ENCODE results near the gene PTH1R.

Gene PTH1R

GRCh38 chr3:46938118-46938517 is 60.6 kb downstream of the PTH1R start:
- no peak overlapping the region for H3K9ac ChIP-seq (ENCODE audit: low read length)
- H3K27ac ChIP-seq (ENCODE audit: low read depth, low read length), result no peak overlapping the region
- peaks cover 53% of the 10 kb centered on the region for H3K4me1 ChIP-seq (ENCODE audit: insufficient read depth, low read length)
- no peaks in the 10 kb centered on the region for H3K9me3 ChIP-seq (ENCODE audit: low read length)
- no peak overlapping the region for H3K4me3 ChIP-seq (ENCODE audit: low read depth in 1 of 2, low read length in 2 of 2)
- H3K36me3 ChIP-seq (ENCODE audit: insufficient read depth, low read length), result peaks cover 35% of the 10 kb centered on the region
- H3K27me3 ChIP-seq (ENCODE audit: control insufficient read depth in 1 of 2, insufficient read depth in 2 of 2, low read length in 2 of 2), result no peaks in the 10 kb centered on the region

GRCh38 chr3:46939578-46940445 is 62.3 kb downstream of the PTH1R start:
- H3K27ac ChIP-seq (ENCODE audit: low read depth, low read length), result no peak overlapping the region
- H3K36me3 ChIP-seq (ENCODE audit: insufficient read depth, low read length), result peaks cover 35% of the 10 kb centered on the region
- H3K27me3 ChIP-seq (ENCODE audit: control insufficient read depth in 1 of 2, insufficient read depth in 2 of 2, low read length in 2 of 2), result no peaks in the 10 kb centered on the region
- H3K4me1 ChIP-seq (ENCODE audit: insufficient read depth, low read length), result peaks cover 52% of the 10 kb centered on the region
- no peak overlapping the region for H3K4me3 ChIP-seq (ENCODE audit: low read depth in 1 of 2, low read length in 2 of 2)
- no peak overlapping the region for H3K9ac ChIP-seq (ENCODE audit: low read length)
- no peaks in the 10 kb centered on the region for H3K9me3 ChIP-seq (ENCODE audit: low read length)

GRCh38 chr3:46942076-46942475 is 64.6 kb downstream of the PTH1R start:
- H3K9me3 ChIP-seq (ENCODE audit: low read length), result no peaks in the 10 kb centered on the region
- H3K36me3 ChIP-seq (ENCODE audit: insufficient read depth, low read length), result peaks cover 35% of the 10 kb centered on the region
- no peak overlapping the region for H3K4me3 ChIP-seq (ENCODE audit: low read depth in 1 of 2, low read length in 2 of 2)
- peaks cover 44% of the 10 kb centered on the region for H3K4me1 ChIP-seq (ENCODE audit: insufficient read depth, low read length)
- no peak overlapping the region for H3K27ac ChIP-seq (ENCODE audit: low read depth, low read length)
- H3K27me3 ChIP-seq (ENCODE audit: control insufficient read depth in 1 of 2, insufficient read depth in 2 of 2, low read length in 2 of 2), result no peaks in the 10 kb centered on the region
- no peak overlapping the region for H3K9ac ChIP-seq (ENCODE audit: low read length)

GRCh38 chr3:46942481-46943236 is 65.1 kb downstream of the PTH1R start:
- Histone ChIP-seq H3K9ac (ENCODE audit: low read length) (no peak overlapping the region), H3K36me3 (ENCODE audit: insufficient read depth, low read length) (peaks cover 29% of the 10 kb centered on the region), H3K4me3 (ENCODE audit: low read depth in 1 of 2, low read length in 2 of 2) (no peak overlapping the region), H3K27me3 (ENCODE audit: control insufficient read depth in 1 of 2, insufficient read depth in 2 of 2, low read length in 2 of 2) (no peaks in the 10 kb centered on the region), H3K9me3 (ENCODE audit: low read length) (no peaks in the 10 kb centered on the region), H3K27ac (ENCODE audit: low read depth, low read length) (no peak overlapping the region), H3K4me1 (ENCODE audit: insufficient read depth, low read length) (peaks cover 49% of the 10 kb centered on the region)

GRCh38 chr3:46943237-46944187 is 66.0 kb downstream of the PTH1R start:
- H3K27me3 ChIP-seq (ENCODE audit: control insufficient read depth in 1 of 2, insufficient read depth in 2 of 2, low read length in 2 of 2), result no peaks in the 10 kb centered on the region

GRCh38 chr3:46944191-46944590 is 66.7 kb downstream of the PTH1R start:
- no peak overlapping the region for H3K9ac ChIP-seq (ENCODE audit: low read length)

More at GRCh38 chr3:46943237-46944187, 66.0 kb downstream of the PTH1R start:
- Histone ChIP-seq H3K4me3 (ENCODE audit: low read depth in 1 of 2, low read length in 2 of 2) (no peak overlapping the region), H3K9me3 (ENCODE audit: low read length) (no peaks in the 10 kb centered on the region), H3K36me3 (ENCODE audit: insufficient read depth, low read length) (peaks cover 21% of the 10 kb centered on the region), H3K27ac (ENCODE audit: low read depth, low read length) (no peak overlapping the region), H3K4me1 (ENCODE audit: insufficient read depth, low read length) (peaks cover 56% of the 10 kb centered on the region), H3K9ac (ENCODE audit: low read length) (no peak overlapping the region)

GRCh38 chr3:46946416-46946815 is 68.9 kb downstream of the PTH1R start:
- Histone ChIP-seq H3K9me3 (ENCODE audit: low read length) (no peaks in the 10 kb centered on the region), H3K4me3 (ENCODE audit: low read depth in 1 of 2, low read length in 2 of 2) (no peak overlapping the region), H3K4me1 (ENCODE audit: insufficient read depth, low read length) (peaks cover 56% of the 10 kb centered on the region), H3K9ac (ENCODE audit: low read length) (no peak overlapping the region), H3K27me3 (ENCODE audit: control insufficient read depth in 1 of 2, insufficient read depth in 2 of 2, low read length in 2 of 2) (no peaks in the 10 kb centered on the region), H3K36me3 (ENCODE audit: insufficient read depth, low read length) (no peaks in the 10 kb centered on the region), H3K27ac (ENCODE audit: low read depth, low read length) (no peak overlapping the region)

More at GRCh38 chr3:46944191-46944590, 66.7 kb downstream of the PTH1R start:
- H3K27ac ChIP-seq (ENCODE audit: low read depth, low read length), result no peak overlapping the region
- no peaks in the 10 kb centered on the region for H3K27me3 ChIP-seq (ENCODE audit: control insufficient read depth in 1 of 2, insufficient read depth in 2 of 2, low read length in 2 of 2)
- H3K4me1 ChIP-seq (ENCODE audit: insufficient read depth, low read length), result peaks cover 56% of the 10 kb centered on the region
- H3K36me3 ChIP-seq (ENCODE audit: insufficient read depth, low read length), result peaks cover 18% of the 10 kb centered on the region
- H3K4me3 ChIP-seq (ENCODE audit: low read depth in 1 of 2, low read length in 2 of 2), result no peak overlapping the region
- H3K9me3 ChIP-seq (ENCODE audit: low read length), result no peaks in the 10 kb centered on the region

GRCh38 chr3:46946856-46947545 is 69.5 kb downstream of the PTH1R start:
- Histone ChIP-seq H3K4me3 (ENCODE audit: low read depth in 1 of 2, low read length in 2 of 2) (no peak overlapping the region), H3K27ac (ENCODE audit: low read depth, low read length) (no peak overlapping the region), H3K9ac (ENCODE audit: low read length) (no peak overlapping the region), H3K9me3 (ENCODE audit: low read length) (no peaks in the 10 kb centered on the region), H3K36me3 (ENCODE audit: insufficient read depth, low read length) (no peaks in the 10 kb centered on the region), H3K4me1 (ENCODE audit: insufficient read depth, low read length) (peaks cover 56% of the 10 kb centered on the region), H3K27me3 (ENCODE audit: control insufficient read depth in 1 of 2, insufficient read depth in 2 of 2, low read length in 2 of 2) (no peaks in the 10 kb centered on the region)

- H3K36me3 ChIP-seq (ENCODE audit: insufficient read depth, low read length), result no peaks in the 10 kb centered on the region
- H3K9ac ChIP-seq (ENCODE audit: low read length), result no peak overlapping the region
- peaks cover 55% of the 10 kb centered on the region for H3K4me1 ChIP-seq (ENCODE audit: insufficient read depth, low read length)
- no peaks in the 10 kb centered on the region for H3K9me3 ChIP-seq (ENCODE audit: low read length)
- no peak overlapping the region for H3K27ac ChIP-seq (ENCODE audit: low read depth, low read length)
- H3K27me3 ChIP-seq (ENCODE audit: control insufficient read depth in 1 of 2, insufficient read depth in 2 of 2, low read length in 2 of 2), result no peaks in the 10 kb centered on the region
- H3K4me3 ChIP-seq (ENCODE audit: low read depth in 1 of 2, low read length in 2 of 2), result no peak overlapping the region
These were observed 70.0 kb downstream of the PTH1R start for GRCh38 chr3:46947546-46947901.

- H3K4me1 ChIP-seq (ENCODE audit: insufficient read depth, low read length), result peaks cover 56% of the 10 kb centered on the region
- H3K9ac ChIP-seq (ENCODE audit: low read length), result no peak overlapping the region
- no peaks in the 10 kb centered on the region for H3K9me3 ChIP-seq (ENCODE audit: low read length)
- H3K27me3 ChIP-seq (ENCODE audit: control insufficient read depth in 1 of 2, insufficient read depth in 2 of 2, low read length in 2 of 2), result no peaks in the 10 kb centered on the region
- no peak overlapping the region for H3K27ac ChIP-seq (ENCODE audit: low read depth, low read length)
- no peak overlapping the region for H3K4me3 ChIP-seq (ENCODE audit: low read depth in 1 of 2, low read length in 2 of 2)
- H3K36me3 ChIP-seq (ENCODE audit: insufficient read depth, low read length), result no peaks in the 10 kb centered on the region
These were observed 70.7 kb downstream of the PTH1R start for GRCh38 chr3:46947981-46948791.

Measured in muscle layer of colon (tissue), 2 donors.